Measurements from ENCODE around the gene SEPSECS.

GRCh38 chr4:25104591-25104990, 55.7 kb downstream of the SEPSECS start:
- no peak for TF ChIP-seq CTCF (conservative IDR thresholded peaks at IDR 0.05 in 1 of 2, IDR thresholded peaks at IDR 0.05 in 1 of 2; ENCODE audit: low read depth in 1 of 2, low read length in 2 of 2)
- TF ChIP-seq EZH2 (IDR thresholded peaks at IDR 0.05; ENCODE audit: low read length, missing control alignments), result no peak

Measured in fibroblast of lung (primary cell).